LNCAP (cell line): ENCODE results near the gene OSR1.

ENCODE experiments used
- TF ChIP-seq, protein P1 (sequence below): fragments of 450-650 bp; IDR thresholded peaks from 2 replicates; pipeline ENCODE4 v1.5.1; 2017; ENCODE audit warnings: mild to moderate bottlenecking

Gene OSR1

DNA sequence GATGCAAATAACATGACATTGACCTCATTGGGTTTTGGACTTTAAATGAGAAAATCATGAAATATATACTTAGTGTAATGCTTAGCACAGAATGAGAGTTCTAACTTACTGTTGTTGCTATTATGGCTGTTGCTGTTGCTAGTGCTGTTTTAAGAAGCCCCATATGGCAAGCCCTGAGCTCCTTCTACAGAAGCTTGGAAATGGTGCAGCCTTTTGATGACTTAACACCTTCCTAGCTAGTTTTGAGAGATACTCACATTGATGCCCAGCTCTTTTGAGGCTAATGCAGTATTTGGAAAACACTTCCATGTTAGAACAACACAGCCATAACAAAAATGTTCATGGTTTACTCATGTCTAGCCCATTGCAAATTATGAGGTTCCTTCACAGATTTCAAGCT, 30.9 kb downstream of the OSR1 start:
- TF ChIP-seq, protein P1, sequence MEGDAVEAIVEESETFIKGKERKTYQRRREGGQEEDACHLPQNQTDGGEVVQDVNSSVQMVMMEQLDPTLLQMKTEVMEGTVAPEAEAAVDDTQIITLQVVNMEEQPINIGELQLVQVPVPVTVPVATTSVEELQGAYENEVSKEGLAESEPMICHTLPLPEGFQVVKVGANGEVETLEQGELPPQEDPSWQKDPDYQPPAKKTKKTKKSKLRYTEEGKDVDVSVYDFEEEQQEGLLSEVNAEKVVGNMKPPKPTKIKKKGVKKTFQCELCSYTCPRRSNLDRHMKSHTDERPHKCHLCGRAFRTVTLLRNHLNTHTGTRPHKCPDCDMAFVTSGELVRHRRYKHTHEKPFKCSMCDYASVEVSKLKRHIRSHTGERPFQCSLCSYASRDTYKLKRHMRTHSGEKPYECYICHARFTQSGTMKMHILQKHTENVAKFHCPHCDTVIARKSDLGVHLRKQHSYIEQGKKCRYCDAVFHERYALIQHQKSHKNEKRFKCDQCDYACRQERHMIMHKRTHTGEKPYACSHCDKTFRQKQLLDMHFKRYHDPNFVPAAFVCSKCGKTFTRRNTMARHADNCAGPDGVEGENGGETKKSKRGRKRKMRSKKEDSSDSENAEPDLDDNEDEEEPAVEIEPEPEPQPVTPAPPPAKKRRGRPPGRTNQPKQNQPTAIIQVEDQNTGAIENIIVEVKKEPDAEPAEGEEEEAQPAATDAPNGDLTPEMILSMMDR: no peak

DNA sequence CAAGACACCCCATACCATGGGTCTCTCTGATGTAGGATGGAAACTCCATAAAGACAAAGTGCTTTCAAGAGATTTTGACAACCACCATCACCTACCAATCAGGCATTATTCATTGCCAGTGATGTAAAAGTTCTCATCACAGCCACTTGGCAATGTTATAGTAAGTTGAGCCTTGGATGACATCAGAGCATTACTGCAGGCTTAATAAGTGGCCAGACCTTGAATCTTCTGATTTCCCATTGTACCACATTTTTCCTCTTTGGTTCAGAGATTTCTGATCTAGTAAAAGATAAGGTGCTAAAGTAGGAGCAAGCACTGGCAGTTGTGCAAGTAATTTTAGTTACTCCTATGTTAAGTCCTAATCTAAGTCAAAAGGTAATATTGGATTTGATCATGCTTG, 36.5 kb downstream of the OSR1 start:
- TF ChIP-seq, protein P1: no peak

DNA sequence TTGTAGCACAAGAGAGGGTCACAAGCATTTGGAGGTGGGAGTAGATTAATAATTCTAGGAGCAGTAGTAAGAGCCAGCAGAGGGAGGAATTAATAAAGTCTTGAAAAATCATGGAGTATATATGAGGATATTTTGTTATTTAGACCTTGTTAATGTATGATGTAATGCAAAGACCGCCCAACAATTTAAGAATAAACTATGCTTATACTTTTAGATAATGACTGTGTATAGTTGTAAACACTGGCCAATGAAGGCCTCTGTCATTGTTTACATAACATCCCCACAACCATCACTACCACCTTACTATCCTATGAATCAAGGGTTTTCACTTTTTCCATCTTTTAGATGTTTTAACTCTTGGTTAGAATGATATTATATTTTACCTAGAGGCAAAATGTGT, 37.6 kb downstream of the OSR1 start:
- TF ChIP-seq, protein P1: no peak

DNA sequence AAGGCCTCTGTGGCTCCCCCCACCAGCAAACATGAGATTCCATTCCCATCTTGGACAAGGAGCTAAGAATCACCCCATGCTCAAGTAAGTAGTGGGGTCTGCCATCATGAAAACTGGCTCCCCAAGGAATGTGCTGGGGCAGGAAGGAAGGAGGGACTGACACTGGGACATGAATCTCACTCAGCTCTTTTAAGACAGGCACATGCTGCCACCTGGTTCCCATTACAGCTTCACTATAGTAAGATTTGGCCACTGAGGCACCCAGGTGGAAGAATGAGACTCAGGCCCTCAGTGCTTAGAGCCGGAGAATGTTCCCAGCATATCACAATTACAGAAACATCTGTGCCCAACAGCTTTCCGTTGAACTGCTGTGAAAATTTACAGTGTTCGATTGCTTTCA, 38.7 kb downstream of the OSR1 start:
- TF ChIP-seq, protein P1: no peak

DNA sequence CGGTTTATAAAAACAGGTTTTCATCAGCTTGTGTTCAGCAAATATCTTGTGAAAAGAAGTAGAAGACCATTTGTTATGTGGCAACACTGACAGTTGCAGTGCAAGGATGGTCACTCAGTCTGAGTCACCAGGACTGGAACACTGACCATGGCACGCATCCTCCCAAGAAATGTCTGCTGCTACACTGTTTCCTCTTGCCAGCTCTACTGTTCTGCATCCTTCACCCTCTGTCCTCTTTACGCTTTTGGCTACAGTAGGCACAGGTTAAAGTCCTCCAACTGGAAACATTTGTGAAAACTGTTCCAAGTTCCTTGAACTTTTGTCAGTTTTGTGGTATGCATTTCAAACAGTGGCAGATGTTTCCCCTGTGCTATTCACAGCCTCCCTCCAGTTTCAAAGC, 39.4 kb downstream of the OSR1 start:
- TF ChIP-seq, protein P1: no peak

DNA sequence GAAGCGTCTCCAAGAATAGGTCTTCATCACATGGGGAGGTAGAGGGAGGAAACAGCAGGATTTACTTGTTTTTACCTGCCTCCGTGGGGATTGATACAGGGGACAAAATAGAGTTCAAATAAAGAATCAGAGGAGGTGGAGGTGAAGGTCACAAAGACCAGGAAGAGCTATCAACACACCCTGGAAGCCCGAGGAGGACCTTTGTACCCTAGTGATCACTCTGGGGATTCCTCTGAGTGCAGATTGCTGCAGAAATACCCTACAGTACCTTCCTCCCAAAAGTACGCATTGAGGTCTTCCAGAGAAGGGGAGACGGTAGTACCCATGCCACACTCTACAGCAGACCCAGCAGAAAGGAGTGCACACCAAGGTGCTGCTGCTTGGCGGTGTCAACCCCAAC, 44.9 kb downstream of the OSR1 start:
- TF ChIP-seq, protein P1: no peak

DNA sequence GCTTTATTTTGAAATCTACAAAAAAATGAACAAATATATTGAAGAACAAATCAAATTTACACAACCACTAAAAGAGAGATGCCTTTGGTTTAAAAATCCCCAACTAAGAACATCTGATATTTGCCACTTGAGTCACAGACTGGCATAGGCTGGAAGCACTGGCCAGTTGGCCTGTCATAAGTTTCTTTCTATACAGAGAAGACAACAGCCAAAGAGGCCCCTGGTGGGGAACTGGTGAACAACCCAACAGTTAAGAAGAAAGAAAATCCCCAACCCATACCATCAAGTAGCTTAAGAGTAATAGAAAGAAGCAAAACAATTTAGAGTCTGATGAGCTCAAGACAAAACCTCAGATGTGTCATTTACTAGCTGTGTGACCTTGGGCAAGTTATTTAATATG, 45.5 kb downstream of the OSR1 start:
- TF ChIP-seq, protein P1: no peak

DNA sequence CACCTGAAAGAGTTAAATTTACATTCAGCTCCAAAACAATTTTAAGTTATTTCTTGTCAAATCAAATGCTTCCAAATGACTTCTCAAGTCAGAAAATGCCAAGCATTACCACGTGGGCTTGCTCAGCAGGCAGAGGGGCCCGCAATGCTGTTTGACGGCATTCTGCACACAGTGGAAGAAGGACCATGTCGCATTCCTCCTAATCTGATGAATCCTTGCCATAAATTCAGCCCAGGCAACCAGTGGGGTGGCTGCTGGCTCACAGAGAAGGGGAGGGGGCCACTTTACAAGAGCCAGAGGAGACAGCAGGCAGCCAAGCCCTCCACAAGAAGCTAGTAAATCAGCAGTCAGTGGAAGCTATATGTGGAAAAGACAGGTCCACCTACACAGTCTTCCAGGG, 56.7 kb downstream of the OSR1 start:
- TF ChIP-seq, protein P1: no peak
